ENCODE results near the gene EMX1.
"Not testable (repeated sequence)": the region's sequence is repeated elsewhere in the genome, so short reads cannot be mapped to it uniquely, and the experiment has no call there.

EMX1 gene

DNA sequence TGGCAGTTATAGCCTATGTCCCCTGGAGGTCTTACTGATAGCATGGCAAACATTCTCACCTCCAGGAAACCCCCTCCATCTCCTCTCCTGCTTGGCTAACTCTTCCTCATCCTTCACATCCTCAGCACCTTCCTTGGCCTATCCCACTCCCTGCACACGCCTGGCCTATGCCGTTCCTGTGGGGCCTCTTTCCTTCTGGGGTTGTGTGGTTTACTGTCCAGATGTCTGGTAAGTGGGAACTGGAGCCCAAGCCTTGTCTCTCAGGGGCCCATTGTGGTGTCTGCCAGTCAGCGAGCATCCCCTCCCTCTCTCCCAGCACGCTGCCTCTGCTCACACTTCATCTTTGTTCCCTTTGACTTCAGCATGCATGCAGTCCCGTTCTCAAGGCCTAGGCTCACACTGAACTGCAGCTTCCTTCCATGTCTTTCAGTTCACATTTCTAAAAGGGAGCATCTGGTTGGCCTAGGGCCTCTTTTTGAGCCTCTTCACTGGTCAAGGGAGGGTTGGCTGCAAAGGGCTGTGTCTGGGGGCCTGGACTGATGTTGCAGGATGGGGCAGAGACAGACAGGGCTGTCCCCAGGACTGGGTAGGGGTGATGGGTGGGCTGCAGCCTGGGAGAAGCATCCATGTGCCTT, 17.0 kb upstream of the EMX1 start:
- DNase-seq (ENCODE audit: low read depth): no peak

DNA sequence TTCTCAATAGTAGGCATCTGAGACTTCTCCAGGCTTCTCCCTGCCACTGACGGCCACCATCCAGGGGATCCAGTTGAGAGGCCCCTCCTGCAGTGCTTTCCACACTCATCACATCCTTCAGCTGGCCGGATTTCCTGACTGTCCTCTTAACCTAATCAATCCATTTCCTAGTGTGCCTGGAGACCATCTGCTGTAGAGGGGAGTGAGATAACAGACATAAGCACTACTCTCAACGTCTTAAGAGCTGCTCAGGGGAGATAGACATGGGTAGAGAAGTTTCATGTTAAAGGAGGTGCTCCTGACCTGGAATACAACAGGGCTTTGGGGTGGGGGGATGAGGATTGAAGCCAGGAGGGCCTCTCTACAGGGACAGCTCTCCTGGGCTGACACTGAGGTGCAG, 15.9 kb upstream of the EMX1 start:
- DNase-seq (ENCODE audit: low read depth): no peak

GRCh38 chr2:72907369-72907768, 9.9 kb upstream of the EMX1 start:
- not testable (repeated sequence) for DNase-seq (ENCODE audit: low read depth)

- DNase-seq (ENCODE audit: low read depth): no peak
Observed at GRCh38 chr2:72908741-72909140, 8.6 kb upstream of the EMX1 start.

GRCh38 chr2:72911256-72911655, 6.1 kb upstream of the EMX1 start:
- DNase-seq (ENCODE audit: low read depth): no peak

- DNase-seq (ENCODE audit: low read depth): no peak
Observed at GRCh38 chr2:72913486-72914205, 3.7 kb upstream of the EMX1 start.

DNA sequence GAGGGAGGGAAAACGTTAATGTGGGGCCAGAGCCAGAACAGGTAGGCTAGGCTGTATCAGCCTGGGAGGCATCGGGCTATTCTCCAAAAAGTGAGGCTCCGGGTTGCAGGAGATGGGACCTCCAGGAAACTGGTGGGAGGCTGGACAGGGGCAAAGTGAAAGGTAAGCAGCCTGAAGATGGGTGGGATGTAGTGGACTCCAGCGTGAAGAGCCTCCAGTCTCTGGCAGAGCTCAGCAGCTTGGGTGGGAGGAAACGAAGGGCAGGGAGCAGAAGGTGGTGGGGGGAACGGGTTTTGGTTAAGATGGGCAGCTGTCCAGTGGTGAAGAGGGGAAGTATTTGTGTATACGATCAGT, 3.1 kb upstream of the EMX1 start:
- no peak for DNase-seq (ENCODE audit: low read depth)

GRCh38 chr2:72914589-72915319, 2.6 kb upstream of the EMX1 start:
- no peak for DNase-seq (ENCODE audit: low read depth)

GRCh38 chr2:72915320-72915906, 1.9 kb upstream of the EMX1 start:
- no peak for DNase-seq (ENCODE audit: low read depth)

GRCh38 chr2:72915907-72916742, 1.2 kb upstream of the EMX1 start:
- DNase-seq (ENCODE audit: low read depth): peak; percentile 36

DNA sequence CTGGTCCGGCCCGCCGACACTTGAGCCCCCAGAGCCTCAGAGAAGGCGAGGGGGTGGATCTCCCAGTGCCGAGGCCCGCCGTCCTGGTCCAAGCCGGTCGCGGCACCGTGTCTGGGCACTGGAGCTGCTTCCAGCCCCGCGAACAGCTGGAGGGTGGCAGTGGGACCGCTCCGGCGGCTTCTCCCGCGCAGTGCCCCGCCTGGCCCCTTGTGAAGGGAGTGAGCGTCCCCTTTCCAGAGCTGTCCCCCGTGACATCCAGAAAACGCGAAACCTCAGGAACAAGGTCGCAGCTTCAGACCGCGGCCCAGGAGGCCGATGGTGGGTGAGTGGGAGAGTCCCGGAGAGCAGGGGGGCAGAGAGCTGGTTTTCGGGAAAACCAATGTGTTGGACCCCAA, 579 bp upstream of the EMX1 start:
- no peak for DNase-seq (ENCODE audit: low read depth)

- no peak for DNase-seq (ENCODE audit: low read depth)
Observed at GRCh38 chr2:72917877-72918553, 696 bp downstream of the EMX1 start.

DNA sequence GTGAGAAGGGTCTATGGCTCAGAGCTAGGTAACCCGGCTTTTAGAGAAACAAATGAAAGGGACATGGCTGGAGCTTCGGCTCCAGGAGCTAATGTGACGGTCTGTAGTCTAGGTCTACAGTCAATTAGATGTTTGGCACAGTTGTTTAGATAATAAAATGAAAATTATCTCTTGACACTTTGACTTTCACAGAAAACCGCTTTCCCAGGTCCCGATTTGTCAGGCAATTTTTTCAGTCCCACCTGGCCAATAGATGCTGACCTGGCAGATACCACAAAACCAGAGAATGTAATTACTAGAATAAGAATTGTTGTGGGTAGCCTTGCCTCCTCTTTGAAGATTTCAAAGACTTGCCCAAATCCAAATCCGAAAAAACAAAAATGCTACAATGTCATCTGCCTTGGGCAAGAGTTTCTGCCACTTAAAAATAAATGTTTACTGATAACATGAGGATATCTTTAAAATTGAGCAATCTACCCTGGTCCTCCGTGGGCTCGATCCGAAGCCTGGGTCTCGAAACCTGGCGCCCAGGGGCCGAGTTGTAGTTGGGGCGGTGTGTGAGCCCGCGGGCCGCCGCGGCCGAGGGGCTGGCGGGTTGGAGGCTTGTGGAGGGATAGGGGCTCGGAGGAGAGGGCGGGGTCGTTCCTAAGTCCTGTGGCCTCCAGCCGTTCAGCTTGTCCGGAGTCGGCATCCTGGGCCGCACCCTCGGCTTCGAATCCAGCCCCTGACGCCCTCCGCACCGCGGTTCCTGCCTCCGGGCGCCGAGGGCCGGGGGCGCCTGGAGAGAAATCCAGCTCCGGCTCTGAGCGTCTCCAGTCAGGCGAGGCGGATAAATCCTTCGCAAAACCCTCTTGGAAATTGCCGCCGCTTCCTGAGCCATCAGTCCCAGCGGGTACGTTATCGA, 2.3 kb downstream of the EMX1 start:
- DNase-seq (ENCODE audit: low read depth): no peak

- no peak for DNase-seq (ENCODE audit: low read depth)
Observed at GRCh38 chr2:72920318-72921087, 3.2 kb downstream of the EMX1 start.

- no peak for DNase-seq (ENCODE audit: low read depth)
Observed at GRCh38 chr2:72921088-72921851, 4.0 kb downstream of the EMX1 start.

- DNase-seq (ENCODE audit: low read depth): no peak
Observed at GRCh38 chr2:72921853-72922252, 4.5 kb downstream of the EMX1 start.

DNA sequence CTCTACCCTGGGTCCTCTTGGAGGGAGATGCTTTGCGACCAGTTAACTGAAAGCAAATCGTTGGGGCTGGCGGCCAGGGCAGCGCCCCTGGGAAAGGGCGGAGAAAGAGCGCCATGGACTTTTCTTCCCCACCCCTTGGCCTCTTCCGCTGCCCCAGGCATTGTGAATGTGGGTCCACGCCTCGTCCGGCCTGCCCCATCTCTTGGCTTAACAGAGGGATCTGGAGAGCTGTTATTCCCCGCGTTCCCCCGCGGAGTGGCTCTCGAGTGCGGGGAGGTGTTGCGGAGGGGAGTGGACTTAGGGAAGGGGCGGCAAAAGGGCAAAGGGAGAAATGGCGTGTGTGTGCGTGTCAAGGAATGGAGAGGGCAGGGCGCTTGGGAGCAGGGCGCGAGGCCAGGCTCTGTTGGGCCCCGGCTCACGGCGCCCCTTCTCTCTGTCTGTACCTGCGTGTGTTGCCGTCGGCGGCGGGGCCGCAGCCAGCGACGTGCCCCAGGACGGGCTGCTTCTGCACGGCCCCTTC, 6.6 kb downstream of the EMX1 start:
- DNase-seq (ENCODE audit: low read depth): no peak
